GM21447 (cell line): Measurements from ENCODE around the gene RAP1A.

Experiments used
- ATAC-seq: cut with Tn5 transposase; IDR thresholded peaks from one replicate; pipeline ENCODE4 v1.9.1; 2021; ENCODE audit not compliant: unreplicated experiment

Gene RAP1A

GRCh38 chr1:111751906-111752575, 132.5 kb downstream of the RAP1A start:
- no peak for ATAC-seq

GRCh38 chr1:111754984-111755330, 135.4 kb downstream of the RAP1A start:
- peak; percentile 10 for ATAC-seq

GRCh38 chr1:111755331-111756123, 135.9 kb downstream of the RAP1A start, which contains the start of gene DDX20:
Gene DDX20 (plus strand): TSS chr1:111755901. CDS start chr1:111755925, 24 bp downstream.
- peak; percentile 87 for ATAC-seq

- peak; percentile 6 for ATAC-seq
Observed at GRCh38 chr1:111756124-111756513, 136.5 kb downstream of the RAP1A start.

GRCh38 chr1:111758373-111758772, 138.8 kb downstream of the RAP1A start:
- no peak for ATAC-seq

- ATAC-seq, result no peak
Observed at GRCh38 chr1:111761717-111762116, 142.1 kb downstream of the RAP1A start.

GRCh38 chr1:111762332-111762731, 142.7 kb downstream of the RAP1A start:
- ATAC-seq, result no peak
